ENCODE measurements around the gene RETREG3. TPM values are rescaled to one million over a fixed set of nuclear protein-coding genes. Genes with fewer than 3 reads are reported as not detected.
A peak's percentile ranks its signal among the peaks of the same experiment; 100 is the strongest.

The RETREG3 gene, protein sequence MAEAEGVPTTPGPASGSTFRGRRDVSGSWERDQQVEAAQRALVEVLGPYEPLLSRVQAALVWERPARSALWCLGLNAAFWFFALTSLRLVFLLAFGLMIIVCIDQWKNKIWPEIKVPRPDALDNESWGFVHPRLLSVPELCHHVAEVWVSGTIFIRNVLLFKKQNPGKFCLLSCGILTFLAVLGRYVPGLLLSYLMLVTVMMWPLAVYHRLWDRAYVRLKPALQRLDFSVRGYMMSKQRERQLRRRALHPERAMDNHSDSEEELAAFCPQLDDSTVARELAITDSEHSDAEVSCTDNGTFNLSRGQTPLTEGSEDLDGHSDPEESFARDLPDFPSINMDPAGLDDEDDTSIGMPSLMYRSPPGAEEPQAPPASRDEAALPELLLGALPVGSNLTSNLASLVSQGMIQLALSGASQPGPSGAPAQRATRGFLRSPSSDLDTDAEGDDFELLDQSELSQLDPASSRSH
- 24.3 TPM for polyA plus RNA-seq (2012; ENCODE audit: insufficient read length, low read depth)

DNA sequence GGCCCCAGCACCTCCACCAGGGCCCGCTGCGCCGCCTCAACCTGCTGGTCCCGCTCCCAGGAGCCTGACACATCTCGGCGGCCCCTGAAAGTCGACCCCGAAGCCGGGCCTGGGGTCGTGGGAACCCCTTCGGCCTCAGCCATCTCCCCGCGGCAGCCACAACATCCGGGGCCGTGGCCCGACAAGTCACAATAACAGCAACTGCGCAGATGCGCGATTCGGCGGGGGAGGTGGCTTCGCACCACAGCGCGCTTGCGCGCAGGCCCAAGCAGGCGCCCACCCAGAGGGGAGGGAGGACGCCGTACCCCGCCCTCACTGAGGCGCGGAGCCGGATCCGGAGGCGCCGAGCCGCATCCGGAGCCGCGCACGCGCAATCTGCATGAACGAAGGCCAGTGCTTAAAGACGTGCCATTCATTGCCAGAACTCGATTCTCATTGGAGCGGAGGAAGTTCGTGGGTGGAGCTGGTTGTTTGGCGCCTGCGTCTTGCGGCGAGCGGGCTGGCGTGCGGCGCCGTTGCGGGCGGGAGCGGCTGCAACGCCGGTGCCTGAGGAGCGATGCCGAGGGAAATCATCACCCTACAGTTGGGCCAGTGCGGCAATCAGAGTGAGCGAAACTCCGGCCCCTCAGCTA is at the start of gene RETREG3, which contains the start of gene TUBG1:
Gene RETREG3, minus strand, starts transcription at position 193 of the 632 bp plus-strand sequence. Its CDS starts 50 bp downstream, at position 143.
Gene TUBG1, plus strand, starts transcription at position 502 of the 632 bp plus-strand sequence. Its CDS starts 55 bp downstream, at position 557.
- TF ChIP-seq TAF1 (IDR thresholded peaks at IDR 0.05; ENCODE audit: borderline replicate concordance, insufficient read depth, low read length) (peak; percentile 83; the same call in 1 of the 2 replicates), SIN3A (IDR thresholded peaks at IDR 0.05; ENCODE audit: borderline replicate concordance, insufficient read depth, low read length) (no peak), FOXP2 (optimal IDR thresholded peaks at IDR 0.05; ENCODE audit: borderline replicate concordance, extremely low read depth, extremely low read length, insufficient read depth) (peak; percentile 84), POLR2AphosphoS5 (IDR thresholded peaks at IDR 0.05; ENCODE audit: low read depth, low read length) (peak; percentile 94), REST (IDR thresholded peaks at IDR 0.05; ENCODE audit: insufficient read depth in 1 of 2, low read depth in 2 of 2, low read length in 2 of 2) (peak in 1 of 2 experiments; percentile 16; a peak in 2 of 4 replicates)

DNA sequence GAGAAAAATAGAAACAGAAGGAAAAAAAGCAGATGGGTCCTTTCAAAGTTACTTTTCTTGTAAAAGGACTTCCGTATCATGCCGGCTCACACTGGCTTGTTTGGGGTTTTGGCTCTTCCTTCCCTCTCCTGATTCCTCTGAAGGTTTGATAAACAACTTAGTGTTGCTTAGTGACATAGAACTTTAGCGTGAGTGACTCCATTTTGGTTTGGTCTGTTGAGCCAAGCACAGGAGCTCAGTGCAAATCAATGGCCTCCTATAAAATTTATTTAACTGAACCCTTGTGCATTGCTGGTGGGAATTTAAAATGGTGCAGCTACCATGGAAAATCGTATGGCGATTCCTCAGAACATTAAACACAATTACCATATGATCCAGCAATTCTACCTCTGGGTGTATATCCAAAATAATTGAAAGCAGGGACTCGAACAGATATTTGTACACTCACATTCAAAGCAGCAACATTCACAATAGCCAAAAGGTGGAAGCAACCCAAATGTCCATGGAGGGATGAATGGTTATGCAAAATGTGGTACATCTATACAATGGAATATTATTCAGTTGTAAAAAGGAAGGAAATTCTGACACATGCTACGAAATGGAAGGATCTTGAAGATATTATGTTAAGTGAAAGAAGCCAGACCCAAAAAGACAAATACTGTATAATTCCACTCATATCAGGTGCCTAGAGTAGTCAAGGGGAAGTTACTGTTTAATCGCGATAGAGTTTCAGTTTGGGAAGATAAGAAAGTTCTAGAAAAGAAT is 48.8 kb upstream of the RETREG3 start:
- TF ChIP-seq TAF1 (IDR thresholded peaks at IDR 0.05; ENCODE audit: borderline replicate concordance, insufficient read depth, low read length) (no peak), POLR2AphosphoS5 (IDR thresholded peaks at IDR 0.05; ENCODE audit: low read depth, low read length) (no peak), SIN3A (IDR thresholded peaks at IDR 0.05; ENCODE audit: borderline replicate concordance, insufficient read depth, low read length) (no peak), FOXP2 (optimal IDR thresholded peaks at IDR 0.05; ENCODE audit: borderline replicate concordance, extremely low read depth, extremely low read length, insufficient read depth) (no peak), REST (IDR thresholded peaks at IDR 0.05; ENCODE audit: insufficient read depth in 1 of 2, low read depth in 2 of 2, low read length in 2 of 2) (no peak)

GRCh38 chr17:42655528-42655927 is 46.4 kb upstream of the RETREG3 start:
- TF ChIP-seq POLR2AphosphoS5 (IDR thresholded peaks at IDR 0.05; ENCODE audit: low read depth, low read length) (no peak), FOXP2 (optimal IDR thresholded peaks at IDR 0.05; ENCODE audit: borderline replicate concordance, extremely low read depth, extremely low read length, insufficient read depth) (no peak), SIN3A (IDR thresholded peaks at IDR 0.05; ENCODE audit: borderline replicate concordance, insufficient read depth, low read length) (no peak), REST (IDR thresholded peaks at IDR 0.05; ENCODE audit: insufficient read depth in 1 of 2, low read depth in 2 of 2, low read length in 2 of 2) (no peak), TAF1 (IDR thresholded peaks at IDR 0.05; ENCODE audit: borderline replicate concordance, insufficient read depth, low read length) (no peak)

DNA sequence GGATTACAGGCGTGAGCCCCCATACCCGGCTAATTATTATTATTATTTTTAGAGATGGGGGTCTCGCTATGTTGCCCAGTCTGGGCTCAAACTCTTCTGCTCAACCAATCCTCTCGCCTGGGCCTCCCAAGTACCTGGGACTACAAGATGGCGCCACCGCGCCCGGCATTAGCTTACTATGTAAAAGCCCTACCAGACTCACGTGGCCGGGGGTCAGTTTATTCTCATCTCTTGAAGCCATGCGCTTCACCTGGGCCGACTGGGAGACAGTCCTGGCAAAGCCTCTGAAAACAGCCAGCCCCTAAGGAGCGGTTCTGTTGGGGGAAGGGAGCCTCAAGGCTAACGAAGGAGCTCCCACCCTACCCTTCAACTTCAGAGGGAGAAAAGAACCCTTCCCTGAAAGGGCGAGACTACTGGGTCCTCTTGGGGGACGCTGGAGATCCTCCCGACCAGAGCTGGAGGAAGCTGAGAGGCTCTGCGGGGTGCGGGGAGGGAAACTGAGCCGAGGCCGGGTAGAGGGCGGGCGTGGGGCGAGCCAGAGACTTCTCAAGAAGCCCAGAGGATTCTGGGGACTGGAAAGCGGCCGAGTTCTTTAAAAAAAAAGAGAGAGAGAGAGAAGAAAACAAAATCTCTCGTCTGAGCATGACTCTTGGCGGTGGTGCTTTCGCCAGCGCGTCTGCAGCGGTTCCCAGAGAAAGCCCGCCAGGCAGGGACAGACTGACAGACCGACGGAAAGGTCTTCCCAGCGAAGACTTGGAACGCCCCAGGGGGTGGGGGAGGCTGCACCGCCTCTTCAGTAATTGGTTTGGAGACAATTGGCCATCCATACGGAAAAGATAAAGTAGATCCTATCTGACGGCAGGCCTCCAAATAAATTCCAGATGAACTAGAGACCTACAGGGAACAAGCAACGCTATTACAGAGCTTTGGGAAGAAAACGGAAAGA is 44.3 kb upstream of the RETREG3 start:
- TF ChIP-seq REST (IDR thresholded peaks at IDR 0.05; ENCODE audit: insufficient read depth in 1 of 2, low read depth in 2 of 2, low read length in 2 of 2) (peak in 1 of 2 experiments; percentile 51; a peak in 1 of 4 replicates), TAF1 (IDR thresholded peaks at IDR 0.05; ENCODE audit: borderline replicate concordance, insufficient read depth, low read length) (0 out of 2 replicates have a peak, but pooled peaks have one; percentile 53), SIN3A (IDR thresholded peaks at IDR 0.05; ENCODE audit: borderline replicate concordance, insufficient read depth, low read length) (no peak), FOXP2 (optimal IDR thresholded peaks at IDR 0.05; ENCODE audit: borderline replicate concordance, extremely low read depth, extremely low read length, insufficient read depth) (no peak), POLR2AphosphoS5 (IDR thresholded peaks at IDR 0.05; ENCODE audit: low read depth, low read length) (peak; percentile 26; the same call in 1 of the 2 replicates)
